IMR-90 (cell line): ENCODE measurements around the gene BCDIN3D. TPM values are rescaled to one million over a fixed set of nuclear protein-coding genes. Genes with fewer than 3 reads are reported as not detected.

ENCODE experiments used
- ATAC-seq: fragments of 200-7000 bp; cut with Tn5 transposase; 2 replicates; pipeline ENCODE4 v1.9.1; 2020; ENCODE audit warnings: low read depth, mild to moderate bottlenecking, moderate library complexity
- BruUV-seq: library from RNA; stranded (reverse); fragments of 400-500 nt; replicated peaks from 2 replicates; lab custom pipeline; 2021; lab: Mats Ljungman, UMichigan
- CTCF ChIA-PET: fragments of 300-600 bp; formaldehyde crosslinking; extraction: SDS; loops from one replicate; lab custom pipeline; 2021; ENCODE audit warnings: antibody characterized with exemption; lab: Yijun Ruan, JAX
- POLR2A ChIA-PET: fragments of 300-600 bp; sonication (Branson Sonifier 250); formaldehyde crosslinking; loops from one replicate; lab custom pipeline; 2022; ENCODE audit warnings: antibody characterized with exemption; ENCODE audit not compliant: unreplicated experiment; lab: Charles Lee
- DNase-seq: peaks from one replicate; pipeline ENCODE4 v3.0.0; 2013
- H2AFZ ChIP-seq: replicated peaks from 2 replicates; pipeline ENCODE3; 2013; ENCODE audit warnings: low read length, mild to moderate bottlenecking; ENCODE audit not compliant: poor library complexity
- H2AK5ac ChIP-seq: 2 replicates; pipeline ENCODE4 v1.6.1; 2013; ENCODE audit warnings: low read depth, low read length, inconsistent platforms
- H2AK9ac ChIP-seq: replicated peaks from 2 replicates; pipeline ENCODE3; 2013; ENCODE audit warnings: mild to moderate bottlenecking, low read depth, low read length, moderate library complexity; ENCODE audit not compliant: poor library complexity
- H2BK120ac ChIP-seq: 2 replicates; pipeline ENCODE4 v1.6.1; 2013; ENCODE audit warnings: low read depth, low read length, inconsistent platforms
- H2BK15ac ChIP-seq: 3 replicates; pipeline ENCODE4 v1.6.1; 2013; ENCODE audit warnings: low read depth, low read length, inconsistent platforms
- H2BK20ac ChIP-seq: 2 replicates; pipeline ENCODE4 v1.6.1; 2013; ENCODE audit warnings: low read depth, mild to moderate bottlenecking, inconsistent platforms, low read length, moderate library complexity
- H2BK5ac ChIP-seq: 2 replicates; pipeline ENCODE4 v1.6.1; 2013; ENCODE audit warnings: mild to moderate bottlenecking, low read depth, low read length, inconsistent platforms; ENCODE audit not compliant: poor library complexity, severe bottlenecking
- H3K14ac ChIP-seq: replicated peaks from 2 replicates; pipeline ENCODE4 v1.6.1; 2013; ENCODE audit warnings: low read depth, low read length, inconsistent platforms
- H3K18ac ChIP-seq: 2 replicates; pipeline ENCODE4 v1.6.1; 2013; ENCODE audit warnings: low read depth, low read length, control low read depth
- H3K23ac ChIP-seq: 2 replicates; pipeline ENCODE4 v1.6.1; 2013; ENCODE audit warnings: low read depth, low read length, inconsistent platforms
- H3K27ac ChIP-seq: 2 replicates; pipeline ENCODE4 v1.5.1; 2013; ENCODE audit warnings: mild to moderate bottlenecking, control low read depth, low read length; ENCODE audit not compliant: insufficient read depth
- H3K27me3 ChIP-seq: 2 replicates; pipeline ENCODE4 v1.6.1; 2013; ENCODE audit warnings: low read length; ENCODE audit not compliant: control insufficient read depth, insufficient read depth
- H3K36me3 ChIP-seq: 2 replicates; pipeline ENCODE4 v1.6.1; 2013; ENCODE audit warnings: low read length, mixed read lengths; ENCODE audit not compliant: control insufficient read depth, insufficient read depth
- H3K4ac ChIP-seq: 2 replicates; pipeline ENCODE4 v1.6.1; 2013; ENCODE audit warnings: low read depth, low read length, inconsistent platforms
- H3K4me1 ChIP-seq: 2 replicates; pipeline ENCODE4 v1.6.1; 2013; ENCODE audit warnings: low read length, mixed read lengths; ENCODE audit not compliant: control insufficient read depth, insufficient read depth
- H3K4me2 ChIP-seq: 2 replicates; pipeline ENCODE4 v1.6.1; 2013; ENCODE audit warnings: low read depth, mild to moderate bottlenecking, control low read depth, low read length, moderate library complexity
- H3K4me3 ChIP-seq: 2 replicates; pipeline ENCODE4 v1.5.1; 2013; ENCODE audit warnings: low read depth, mild to moderate bottlenecking, control low read depth, low read length, moderate library complexity; ENCODE audit not compliant: insufficient read depth
- H3K56ac ChIP-seq: 2 replicates; pipeline ENCODE4 v1.6.1; 2013; ENCODE audit warnings: low read length, inconsistent platforms; ENCODE audit not compliant: insufficient read depth; ENCODE audit errors: extremely low read depth
- H3K79me1 ChIP-seq, 2 experiments: 2 replicates each; pipeline ENCODE4 v1.6.1; 2013; ENCODE audit warnings: low read length in 2 of 2, inconsistent platforms in 1 of 2, low read depth in 1 of 2
- H3K9ac ChIP-seq: 2 replicates; pipeline ENCODE4 v1.6.1; 2013; ENCODE audit warnings: low read depth, low read length, control low read depth
- H3K9me1 ChIP-seq: 2 replicates; pipeline ENCODE4 v1.6.1; 2013; ENCODE audit warnings: low read length, inconsistent platforms; ENCODE audit not compliant: insufficient read depth
- H3K9me3 ChIP-seq: 2 replicates; pipeline ENCODE4 v1.6.1; 2013; ENCODE audit warnings: low read length; ENCODE audit not compliant: control insufficient read depth, insufficient read depth
- H4K20me1 ChIP-seq: 2 replicates; pipeline ENCODE4 v1.6.1; 2013; ENCODE audit warnings: low read length, inconsistent platforms; ENCODE audit not compliant: insufficient read depth
- H4K5ac ChIP-seq: 2 replicates; pipeline ENCODE4 v1.6.1; 2013; ENCODE audit warnings: mild to moderate bottlenecking, low read depth, low read length, control low read depth
- H4K8ac ChIP-seq, 2 experiments: 2 replicates each; pipeline ENCODE4 v1.6.1; 2013; ENCODE audit warnings: low read depth in 2 of 2, low read length in 2 of 2, control low read depth in 1 of 2, inconsistent platforms in 1 of 2
- H4K91ac ChIP-seq: 2 replicates; pipeline ENCODE4 v1.6.1; 2013; ENCODE audit warnings: low read depth, low read length, inconsistent platforms; ENCODE audit not compliant: insufficient read depth
- BHLHE40 ChIP-seq: fragments of 150-350 bp; IDR thresholded peaks from 2 replicates; pipeline ENCODE4 v1.6.1; 2016; ENCODE audit warnings: mild to moderate bottlenecking, low read depth, low read length
- CEBPB ChIP-seq: IDR thresholded peaks from 2 replicates; pipeline ENCODE4 v1.6.1; 2012; ENCODE audit warnings: low read depth, low read length, improper control_type of control experiment
- CHD1 ChIP-seq: IDR thresholded peaks from 2 replicates; pipeline ENCODE4 v1.6.1; 2012; ENCODE audit warnings: low read depth, low read length, improper control_type of control experiment
- MAFK ChIP-seq: IDR thresholded peaks from 2 replicates; pipeline ENCODE4 v1.6.1; 2012; ENCODE audit warnings: low read depth, low read length, improper control_type of control experiment
- MAZ ChIP-seq: IDR thresholded peaks from 2 replicates; pipeline ENCODE4 v1.6.1; 2012; ENCODE audit warnings: low read depth, mild to moderate bottlenecking, low read length, improper control_type of control experiment, moderate library complexity, borderline replicate concordance
- MXI1 ChIP-seq: IDR thresholded peaks from 2 replicates; pipeline ENCODE4 v1.6.1; 2012; ENCODE audit warnings: low read depth, mild to moderate bottlenecking, low read length, moderate library complexity, borderline replicate concordance
- NFE2L2 ChIP-seq: fragments of 150-350 bp; IDR thresholded peaks from 2 replicates; pipeline ENCODE4 v1.6.1; 2016; ENCODE audit warnings: low read depth, mild to moderate bottlenecking, low read length
- POLR2A ChIP-seq: IDR thresholded peaks from 2 replicates; pipeline ENCODE4 v1.6.1; 2012; ENCODE audit warnings: mild to moderate bottlenecking, low read depth, low read length
- RAD21 ChIP-seq: IDR thresholded peaks from 2 replicates; pipeline ENCODE4 v1.6.1; 2012; ENCODE audit warnings: low read length, improper control_type of control experiment
- RCOR1 ChIP-seq: IDR thresholded peaks from 2 replicates; pipeline ENCODE4 v1.6.1; 2012; ENCODE audit warnings: mild to moderate bottlenecking, low read length, improper control_type of control experiment; ENCODE audit not compliant: insufficient replicate concordance
- SMC3 ChIP-seq: fragments of 150-350 bp; IDR thresholded peaks from 2 replicates; pipeline ENCODE4 v1.6.1; 2016; ENCODE audit warnings: low read depth, mild to moderate bottlenecking, antibody characterized with exemption, low read length, moderate library complexity
- WGBS, 2 experiments: methylation state at CpG; one replicate each; pipeline versions ENCODE4 v1.1.5 to v1.1.7; 2013; ENCODE audit warnings: missing lambda C conversion rate in 2 of 2; ENCODE audit not compliant: insufficient read length in 1 of 2; ENCODE audit errors: extremely low coverage in 2 of 2; 5-methylcytosine and 5-hydroxymethylcytosine counted together
- dilution Hi-C: fragments of 300-500 bp; cut with HindIII; formaldehyde crosslinking; loops from one replicate; pipeline ENCODE4 v1.14.3; 2018; ENCODE audit warnings: low sequenced_read_pairs; ENCODE audit not compliant: unreplicated experiment
- in situ Hi-C: fragments of 300-500 bp; cut with MboI; formaldehyde crosslinking; loops from 3 replicates; pipeline ENCODE4 v1.14.3; 2019; ENCODE audit warnings: low sequenced_read_pairs, inconsistent platforms, mixed read lengths
- intact Hi-C: fragments of 100-400 bp; cut with micrococcal nuclease; formaldehyde crosslinking; loops from 2 replicates; pipeline ENCODE4 v1.10.0; 2022
- polyA plus RNA-seq, 3 experiments: library from polyadenylated mRNA; depleted of rRNA; stranded (reverse); fragments of >200 nt; gene quantifications; 2 replicates each; pipeline ENCODE4 v1.2.3, GENCODE V29; 2012; ENCODE audit warnings: low replicate concordance in 1 of 3
- total RNA-seq: library from RNA; depleted of rRNA; stranded (reverse); fragments of >200 nt; gene quantifications from 2 replicates; pipeline ENCODE4 v1.2.3, GENCODE V29; 2012
- TF ChIP-seq, protein P1 (sequence below): conservative IDR thresholded peaks from 2 replicates; pipeline ENCODE4 v1.5.1; 2012; ENCODE audit warnings: mild to moderate bottlenecking, low read depth, low read length, improper control_type of control experiment
- TF ChIP-seq, protein P2 (sequence below): fragments of 150-350 bp; IDR thresholded peaks from 2 replicates; pipeline ENCODE4 v1.6.1; 2017; ENCODE audit warnings: mild to moderate bottlenecking, antibody characterized with exemption, low read length, low read depth

The BCDIN3D gene
- total and polyA plus RNA-seq, 2 of the 4 experiments (the other 2 are of a cell fraction): 2.3 TPM

DNA sequence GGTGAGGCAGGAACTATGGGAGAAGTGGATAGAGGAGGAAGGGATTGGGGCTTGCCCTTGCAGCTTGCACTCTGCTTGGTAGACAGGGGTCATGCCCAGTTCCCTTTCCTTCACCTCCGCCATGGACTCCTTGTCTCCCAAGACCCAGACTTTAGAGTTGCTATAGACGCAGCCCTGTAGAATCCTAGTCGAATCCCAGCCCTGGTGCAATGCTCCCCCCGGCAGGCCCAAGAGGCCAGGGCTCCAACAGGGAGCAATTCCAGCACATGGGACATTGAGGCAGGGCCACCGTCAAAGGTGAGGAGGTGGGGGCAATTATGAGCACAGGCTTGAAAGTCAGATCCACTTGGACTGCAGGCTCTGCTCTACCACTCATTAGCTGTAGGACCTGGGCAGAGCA is 29.5 kb upstream of the BCDIN3D start:
- Histone ChIP-seq H3K27me3 (peaks cover 13% of the 10 kb centered on the region), H3K36me3 (no peaks in the 10 kb centered on the region), H4K91ac (no peak overlapping the region), H3K14ac (no peak overlapping the region), H4K8ac (no peak overlapping the region), H2AK9ac (no peak overlapping the region), H3K27ac (no peak overlapping the region), H3K4me2 (no peak overlapping the region), H4K5ac (no peak overlapping the region), H2BK15ac (no peak overlapping the region), H4K20me1 (0 out of 2 replicates have a peak, but pooled peaks cover 4% of the 10 kb centered on the region), H3K9ac (no peak overlapping the region), H3K4me1 (peaks cover 25% of the 10 kb centered on the region), H2AFZ (no peak overlapping the region), H3K18ac (no peak overlapping the region), H2BK5ac (no peak overlapping the region), H3K4ac (no peak overlapping the region), H3K9me3 (no peaks in the 10 kb centered on the region), H3K79me1 (no peaks in the 10 kb centered on the region), H2AK5ac (no peak overlapping the region), H2BK120ac (no peak overlapping the region), H3K23ac (no peak overlapping the region), H3K9me1 (no peaks in the 10 kb centered on the region; the same call in 1 of the 2 replicates), H3K4me3 (no peak overlapping the region), H3K56ac (no peak overlapping the region), H2BK20ac (no peak overlapping the region)
- WGBS, 2 experiments: no CpG with 5 or more reads among the region's 5 CpGs
- ChIA-PET CTCF (no interaction called here), POLR2A (no interaction called here)
- TF ChIP-seq RAD21: no peak
- TF ChIP-seq, protein P1, sequence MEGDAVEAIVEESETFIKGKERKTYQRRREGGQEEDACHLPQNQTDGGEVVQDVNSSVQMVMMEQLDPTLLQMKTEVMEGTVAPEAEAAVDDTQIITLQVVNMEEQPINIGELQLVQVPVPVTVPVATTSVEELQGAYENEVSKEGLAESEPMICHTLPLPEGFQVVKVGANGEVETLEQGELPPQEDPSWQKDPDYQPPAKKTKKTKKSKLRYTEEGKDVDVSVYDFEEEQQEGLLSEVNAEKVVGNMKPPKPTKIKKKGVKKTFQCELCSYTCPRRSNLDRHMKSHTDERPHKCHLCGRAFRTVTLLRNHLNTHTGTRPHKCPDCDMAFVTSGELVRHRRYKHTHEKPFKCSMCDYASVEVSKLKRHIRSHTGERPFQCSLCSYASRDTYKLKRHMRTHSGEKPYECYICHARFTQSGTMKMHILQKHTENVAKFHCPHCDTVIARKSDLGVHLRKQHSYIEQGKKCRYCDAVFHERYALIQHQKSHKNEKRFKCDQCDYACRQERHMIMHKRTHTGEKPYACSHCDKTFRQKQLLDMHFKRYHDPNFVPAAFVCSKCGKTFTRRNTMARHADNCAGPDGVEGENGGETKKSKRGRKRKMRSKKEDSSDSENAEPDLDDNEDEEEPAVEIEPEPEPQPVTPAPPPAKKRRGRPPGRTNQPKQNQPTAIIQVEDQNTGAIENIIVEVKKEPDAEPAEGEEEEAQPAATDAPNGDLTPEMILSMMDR: no peak
- no peak for TF ChIP-seq MXI1
- no peak for TF ChIP-seq MAFK
- no peak for TF ChIP-seq BHLHE40
- no peak for TF ChIP-seq RCOR1
- TF ChIP-seq MAZ: no peak
- TF ChIP-seq NFE2L2: no peak
- TF ChIP-seq SMC3: no peak
- TF ChIP-seq, protein P2, sequence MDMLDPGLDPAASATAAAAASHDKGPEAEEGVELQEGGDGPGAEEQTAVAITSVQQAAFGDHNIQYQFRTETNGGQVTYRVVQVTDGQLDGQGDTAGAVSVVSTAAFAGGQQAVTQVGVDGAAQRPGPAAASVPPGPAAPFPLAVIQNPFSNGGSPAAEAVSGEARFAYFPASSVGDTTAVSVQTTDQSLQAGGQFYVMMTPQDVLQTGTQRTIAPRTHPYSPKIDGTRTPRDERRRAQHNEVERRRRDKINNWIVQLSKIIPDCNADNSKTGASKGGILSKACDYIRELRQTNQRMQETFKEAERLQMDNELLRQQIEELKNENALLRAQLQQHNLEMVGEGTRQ: no peak
- no peak for TF ChIP-seq CEBPB
- TF ChIP-seq POLR2A: no peak
- TF ChIP-seq CHD1: no peak
- in situ Hi-C loops (no loop called here), intact Hi-C loops (no loop called here), dilution Hi-C loops (no loop called here)
- no peak for ATAC-seq
- no peak for DNase-seq
- no TSS peak for BruUV-seq
